Measurements from ENCODE around the gene PDZD2.

GRCh38 chr5:31981361-31981945 lies 342.5 kb downstream of the PDZD2 start:
- TF ChIP-seq CTCF (IDR thresholded peaks at IDR 0.05) = no peak
- no peak for TF ChIP-seq POLR2A (IDR thresholded peaks at IDR 0.05)

All from testis (tissue), 2 donors.